Measurements from ENCODE around the gene PPP4R3A. TPM values are rescaled to one million over a fixed set of nuclear protein-coding genes. Genes with fewer than 3 reads are reported as not detected.
"Not testable (repeated sequence)": the region's sequence is repeated elsewhere in the genome, so short reads cannot be mapped to it uniquely, and the experiment has no call there.

PPP4R3A gene
- total RNA-seq, 3 donors from 2014 or later = 127 to 142 (median 141) TPM

- Mint-ChIP-seq H3K27me3 (ENCODE audit: low read depth) (no peaks in the 10 kb centered on the region), H3K4me3 (peak overlapping the region; percentile 99), H3K4me1 (ENCODE audit: low read depth) (peaks cover 67% of the 10 kb centered on the region), H3K36me3 (ENCODE audit: insufficient read depth) (peaks cover 19% of the 10 kb centered on the region), H3K9me3 (no peaks in the 10 kb centered on the region)
- DNase-seq (no peak), ATAC-seq (no peak)
Observed at GRCh38 chr14:91414475-91414833, 95.7 kb downstream of the PPP4R3A start.

- DNase-seq (no peak), ATAC-seq (no peak)
- Mint-ChIP-seq H3K4me1 (ENCODE audit: low read depth) (peaks cover 65% of the 10 kb centered on the region), H3K27me3 (ENCODE audit: low read depth) (no peaks in the 10 kb centered on the region), H3K4me3 (peak overlapping the region; percentile 99), H3K9me3 (no peaks in the 10 kb centered on the region), H3K36me3 (ENCODE audit: insufficient read depth) (peaks cover 21% of the 10 kb centered on the region)
Observed at GRCh38 chr14:91413547-91414474, 96.3 kb downstream of the PPP4R3A start.

GRCh38 chr14:91412939-91413338 lies 97.2 kb downstream of the PPP4R3A start:
- no peak for DNase-seq
- Mint-ChIP-seq H3K4me1 (ENCODE audit: low read depth) (peaks cover 71% of the 10 kb centered on the region), H3K27me3 (ENCODE audit: low read depth) (no peaks in the 10 kb centered on the region), H3K9me3 (no peaks in the 10 kb centered on the region), H3K36me3 (ENCODE audit: insufficient read depth) (peaks cover 30% of the 10 kb centered on the region), H3K4me3 (peak overlapping the region; percentile 99)
- no peak for ATAC-seq

DNA sequence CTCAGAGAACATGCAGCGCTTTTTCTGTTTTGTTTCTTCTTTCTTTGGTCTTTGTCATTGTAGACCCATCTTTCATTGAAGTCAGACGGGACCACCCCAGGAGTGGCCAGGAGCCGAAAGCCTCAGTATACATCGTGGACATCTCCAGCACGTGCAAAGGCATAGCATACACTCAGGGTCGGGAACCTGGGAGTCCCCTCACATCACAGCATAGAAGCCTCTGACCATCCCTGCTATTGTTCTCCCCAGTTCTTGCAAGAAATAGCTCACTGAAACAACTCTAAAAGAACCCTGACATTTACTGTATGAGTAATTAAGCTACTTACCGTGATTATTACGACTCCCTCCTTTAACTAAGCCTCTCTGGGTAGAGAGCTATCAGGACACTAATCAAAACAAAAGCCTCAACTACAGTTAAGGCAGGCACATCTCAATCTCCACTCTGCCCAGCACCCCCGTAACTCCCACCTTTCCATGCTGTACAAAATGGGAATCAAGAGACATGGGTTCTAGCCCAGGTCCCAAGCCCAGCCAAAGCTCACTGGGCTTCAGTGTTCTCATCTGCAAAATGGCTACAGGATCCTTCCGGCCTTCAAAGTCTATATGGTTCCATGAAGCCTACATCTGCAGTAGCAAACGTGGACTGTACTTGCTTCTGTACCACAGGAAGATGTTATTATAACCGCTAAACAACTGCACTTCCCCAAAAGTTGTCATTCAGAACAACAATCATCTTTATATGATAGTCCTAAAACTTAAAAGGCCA lies 99.2 kb downstream of the PPP4R3A start:
- DNase-seq (no peak), ATAC-seq (peak; percentile 51 to 62)
- H3K4me3 Mint-ChIP-seq = peak overlapping the region; percentile 69
- H3K9me3 Mint-ChIP-seq = no peaks in the 10 kb centered on the region
- peaks cover 43% of the 10 kb centered on the region for H3K36me3 Mint-ChIP-seq (ENCODE audit: insufficient read depth)
- peaks cover 91% of the 10 kb centered on the region for H3K4me1 Mint-ChIP-seq (ENCODE audit: low read depth)
- H3K27me3 Mint-ChIP-seq (ENCODE audit: low read depth) = no peaks in the 10 kb centered on the region

DNA sequence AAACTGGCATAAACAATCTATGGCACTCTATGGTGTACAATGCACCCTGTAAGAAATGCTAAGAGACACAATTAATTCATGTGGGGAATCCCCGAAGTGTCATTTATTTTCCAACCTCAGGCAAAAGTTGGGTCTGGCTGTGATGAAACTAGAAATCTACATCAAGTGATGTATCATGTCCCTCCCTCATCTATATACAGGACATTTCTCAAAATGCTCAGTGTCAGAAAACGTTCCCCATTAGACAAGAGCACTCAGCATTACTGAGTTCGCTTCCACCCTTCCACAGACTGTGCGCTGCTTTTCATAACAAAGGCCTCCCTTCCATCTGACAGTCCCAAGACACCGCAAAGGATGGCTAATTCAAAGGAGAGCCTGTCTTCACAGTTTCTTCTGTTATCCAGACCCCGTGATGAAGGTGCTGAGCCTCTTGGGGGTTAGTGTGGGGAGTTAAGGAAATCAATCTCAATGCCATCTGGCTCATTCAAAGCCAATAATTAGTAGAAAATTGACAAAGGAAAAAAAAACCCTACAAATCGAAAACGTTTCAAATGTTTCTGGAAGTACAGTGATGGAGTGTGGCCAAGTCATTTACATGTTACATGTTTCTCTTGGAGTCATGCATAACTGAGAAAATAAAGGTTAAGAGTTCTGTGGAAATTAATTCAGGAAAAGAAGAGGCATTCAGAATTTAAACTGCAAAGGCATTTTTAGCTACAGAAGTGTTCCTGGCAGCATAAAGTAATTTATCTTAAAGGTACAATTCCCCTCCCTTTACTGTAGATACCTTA lies 100.0 kb downstream of the PPP4R3A start:
- no peaks in the 10 kb centered on the region for H3K27me3 Mint-ChIP-seq (ENCODE audit: low read depth)
- H3K36me3 Mint-ChIP-seq (ENCODE audit: insufficient read depth) = peaks cover 41% of the 10 kb centered on the region
- peaks cover 94% of the 10 kb centered on the region for H3K4me1 Mint-ChIP-seq (ENCODE audit: low read depth)
- H3K9me3 Mint-ChIP-seq = no peaks in the 10 kb centered on the region
- no peak for DNase-seq
- ATAC-seq = peak; percentile 79 to 82
- H3K4me3 Mint-ChIP-seq = peak overlapping the region; percentile 69

GRCh38 chr14:91409240-91409639 lies 100.9 kb downstream of the PPP4R3A start:
- not testable (repeated sequence) for DNase-seq; H3K27me3 Mint-ChIP-seq (ENCODE audit: low read depth); ATAC-seq; H3K4me3 Mint-ChIP-seq; H3K9me3 Mint-ChIP-seq
- H3K36me3 Mint-ChIP-seq (ENCODE audit: insufficient read depth) = peaks cover 36% of the 10 kb centered on the region
- peaks cover 93% of the 10 kb centered on the region for H3K4me1 Mint-ChIP-seq (ENCODE audit: low read depth)

Other genes starting within 250 kb of the PPP4R3A start
- gene CCDC88C, start 92.5 kb downstream of the PPP4R3A start, total RNA-seq = 10 to 100 TPM; 50.3 to 60.2 (median 58.2) TPM
- gene CATSPERB, start 221.8 kb upstream of the PPP4R3A start, total RNA-seq = under 1 TPM; 0.05 to 0.21 (median 0.08) TPM

Data from activated T-cell treated with anti-CD3 and anti-CD28 coated beads, Interleukin-2, amount 50 U/mL, for 4 hours (primary cell).